Breast epithelium (tissue), 3 donors: ENCODE data around the gene CLCN2.

Experiments
- CTCF ChIP-seq, 3 donors: fragments of 450-650 bp; IDR thresholded peaks; one replicate each; pipeline ENCODE4 v1.5.1; 2016 to 2017; ENCODE audit warnings: antibody characterized with exemption in 3 of 3, mild to moderate bottlenecking in 3 of 3, moderate library complexity in 3 of 3
- POLR2AphosphoS5 ChIP-seq, 3 donors: sonication (generic); formaldehyde crosslinking; IDR thresholded peaks; one replicate each; pipeline ENCODE4 v1.6.1; 2017; ENCODE audit warnings: antibody characterized with exemption in 3 of 3

GRCh38 chr3:184299488-184300377, 61.7 kb downstream of the CLCN2 start:
- no peak for TF ChIP-seq CTCF (IDR thresholded peaks at IDR 0.05)
- no peak for TF ChIP-seq POLR2AphosphoS5 (IDR thresholded peaks at IDR 0.05)
